PC-9 (cell line): Measurements from ENCODE around the gene TMEM244. TPM values are rescaled to one million over a fixed set of nuclear protein-coding genes. Genes with fewer than 3 reads are reported as not detected.

Experiments used
- BruUV-seq: library from RNA; stranded (reverse); fragments of 400-500 nt; replicated peaks from 2 replicates; lab custom pipeline; 2021; lab: Mats Ljungman, UMichigan
- CTCF ChIA-PET: fragments of 300-600 bp; sonication (Branson Sonifier 250); formaldehyde crosslinking; loops from one replicate; lab custom pipeline; 2022; ENCODE audit warnings: antibody characterized with exemption; lab: Charles Lee
- POLR2A ChIA-PET: fragments of 300-600 bp; sonication (Branson Sonifier 250); formaldehyde crosslinking; loops from one replicate; lab custom pipeline; 2022; ENCODE audit warnings: antibody characterized with exemption; ENCODE audit not compliant: unreplicated experiment; lab: Charles Lee
- DNase-seq, 2 experiments: peaks; one replicate each; pipeline versions ENCODE4 v3.0.0 to v3.0.0-alpha.2; 2015 to 2022; ENCODE audit warnings: mixed read lengths in 1 of 2
- H2AFZ ChIP-seq: fragments of 200-600 bp; sonication (generic); 2 replicates; pipeline ENCODE4 v1.8.1; 2017; ENCODE audit warnings: antibody characterized with exemption
- H3F3A ChIP-seq: fragments of 200-600 bp; sonication (generic); 2 replicates; pipeline ENCODE4 v1.8.1; 2017; ENCODE audit warnings: antibody characterized with exemption, mild to moderate bottlenecking, low read depth; ENCODE audit not compliant: insufficient read depth
- H3K27ac ChIP-seq: fragments of 200-600 bp; sonication (generic); 2 replicates; pipeline ENCODE4 v1.6.1; 2016; ENCODE audit warnings: mixed run types
- H3K27me3 ChIP-seq: fragments of 200-600 bp; sonication (generic); 2 replicates; pipeline ENCODE4 v1.6.1; 2016; ENCODE audit warnings: low read depth, mixed run types; ENCODE audit not compliant: insufficient read depth
- H3K36me3 ChIP-seq: fragments of 200-600 bp; sonication (generic); 2 replicates; pipeline ENCODE4 v1.6.1; 2016; ENCODE audit warnings: low read depth, mixed run types
- H3K4me1 ChIP-seq: fragments of 200-600 bp; sonication (generic); replicated peaks from 2 replicates; pipeline ENCODE4 v1.6.1; 2016; ENCODE audit warnings: mixed run types; ENCODE audit not compliant: insufficient read depth
- H3K4me2 ChIP-seq: fragments of 200-600 bp; sonication (generic); 2 replicates; pipeline ENCODE4 v1.6.1; 2017; ENCODE audit warnings: mixed run types
- H3K4me3 ChIP-seq: fragments of 200-600 bp; sonication (generic); 2 replicates; pipeline ENCODE4 v1.6.1; 2016; ENCODE audit warnings: mixed run types
- H3K79me2 ChIP-seq: fragments of 200-600 bp; sonication (generic); 2 replicates; pipeline ENCODE4 v1.6.1; 2017; ENCODE audit warnings: low read depth, mixed run types
- H3K9me2 ChIP-seq: fragments of 200-600 bp; sonication (generic); 2 replicates; pipeline ENCODE4 v1.8.1; 2017; ENCODE audit warnings: mild to moderate bottlenecking; ENCODE audit not compliant: insufficient read depth
- H3K9me3 ChIP-seq: fragments of 200-600 bp; sonication (generic); 2 replicates; pipeline ENCODE4 v1.8.1; 2016; ENCODE audit warnings: low read depth; ENCODE audit not compliant: insufficient read depth
- H4K20me1 ChIP-seq: fragments of 200-600 bp; sonication (generic); 2 replicates; pipeline ENCODE4 v1.8.1; 2017; ENCODE audit not compliant: insufficient read depth
- EZH2 ChIP-seq: fragments of 200-600 bp; sonication (generic); IDR thresholded peaks from 2 replicates; pipeline ENCODE4 v1.8.0; 2017; ENCODE audit warnings: antibody characterized with exemption, low read depth
- intact Hi-C: fragments of 100-400 bp; cut with micrococcal nuclease; formaldehyde crosslinking; loops from one replicate; pipeline ENCODE4 v1.10.0; 2022; ENCODE audit not compliant: unreplicated experiment
- total RNA-seq: library from RNA; stranded (reverse); gene quantifications from 2 replicates; pipeline ENCODE4 v1.2.3, GENCODE V29; 2021
- TF ChIP-seq, protein P1 (sequence below): fragments of 200-600 bp; sonication (generic); conservative IDR thresholded peaks from 2 replicates; pipeline ENCODE4 v1.6.1; 2017; ENCODE audit warnings: mixed run types, antibody characterized with exemption, mild to moderate bottlenecking, moderate library complexity

TMEM244 gene
- total RNA-seq, 1 experiment from 2014 or later: not detected

DNA sequence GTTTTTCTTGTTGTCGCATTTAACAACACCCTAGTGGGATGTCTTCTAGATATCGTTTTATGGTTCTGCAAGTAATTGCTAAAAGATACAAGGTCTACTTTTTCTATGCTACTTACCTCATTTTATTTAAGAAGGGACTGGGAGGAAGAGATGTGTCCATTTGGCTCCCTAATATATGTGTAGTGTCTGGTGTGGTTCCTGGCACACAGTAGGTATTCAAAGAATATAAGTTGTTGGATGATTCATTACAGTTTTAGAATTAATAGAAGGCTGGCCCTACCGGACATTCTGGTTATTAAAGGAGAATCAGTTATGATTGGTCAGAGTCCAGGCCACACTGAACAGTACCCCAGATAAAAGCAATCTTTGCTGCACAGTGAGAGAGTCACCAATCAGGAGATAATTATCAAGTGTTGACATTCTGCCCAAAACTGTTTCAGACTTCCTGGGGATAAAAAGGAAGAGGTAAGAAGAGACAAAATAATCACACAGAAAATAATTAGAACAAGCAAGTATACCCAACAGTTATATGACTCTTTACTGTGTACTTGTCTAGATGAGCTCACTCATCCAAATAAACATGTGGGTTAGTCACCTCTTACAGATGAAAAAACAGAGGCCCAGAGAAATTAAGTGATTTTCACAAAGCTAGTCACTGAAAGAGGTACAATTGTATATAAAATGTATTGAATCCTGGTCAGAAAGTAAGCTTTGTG is 7.0 kb downstream of the TMEM244 start:
- Histone ChIP-seq H3K79me2 (no peaks in the 10 kb centered on the region), H3K36me3 (no peaks in the 10 kb centered on the region), H3K27me3 (no peaks in the 10 kb centered on the region), H3F3A (peaks cover 11% of the 10 kb centered on the region; the same call in 1 of the 2 replicates), H3K27ac (no peak overlapping the region), H4K20me1 (no peaks in the 10 kb centered on the region), H2AFZ (0 out of 2 replicates have a peak overlapping the region, but pooled peaks have one; percentile 31), H3K4me2 (no peak overlapping the region), H3K4me1 (peaks cover 11% of the 10 kb centered on the region), H3K4me3 (no peak overlapping the region), H3K9me3 (peaks cover 3% of the 10 kb centered on the region; the same call in 1 of the 2 replicates), H3K9me2 (no peaks in the 10 kb centered on the region)
- no peak for TF ChIP-seq EZH2
- TF ChIP-seq, protein P1, sequence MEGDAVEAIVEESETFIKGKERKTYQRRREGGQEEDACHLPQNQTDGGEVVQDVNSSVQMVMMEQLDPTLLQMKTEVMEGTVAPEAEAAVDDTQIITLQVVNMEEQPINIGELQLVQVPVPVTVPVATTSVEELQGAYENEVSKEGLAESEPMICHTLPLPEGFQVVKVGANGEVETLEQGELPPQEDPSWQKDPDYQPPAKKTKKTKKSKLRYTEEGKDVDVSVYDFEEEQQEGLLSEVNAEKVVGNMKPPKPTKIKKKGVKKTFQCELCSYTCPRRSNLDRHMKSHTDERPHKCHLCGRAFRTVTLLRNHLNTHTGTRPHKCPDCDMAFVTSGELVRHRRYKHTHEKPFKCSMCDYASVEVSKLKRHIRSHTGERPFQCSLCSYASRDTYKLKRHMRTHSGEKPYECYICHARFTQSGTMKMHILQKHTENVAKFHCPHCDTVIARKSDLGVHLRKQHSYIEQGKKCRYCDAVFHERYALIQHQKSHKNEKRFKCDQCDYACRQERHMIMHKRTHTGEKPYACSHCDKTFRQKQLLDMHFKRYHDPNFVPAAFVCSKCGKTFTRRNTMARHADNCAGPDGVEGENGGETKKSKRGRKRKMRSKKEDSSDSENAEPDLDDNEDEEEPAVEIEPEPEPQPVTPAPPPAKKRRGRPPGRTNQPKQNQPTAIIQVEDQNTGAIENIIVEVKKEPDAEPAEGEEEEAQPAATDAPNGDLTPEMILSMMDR: no peak
- intact Hi-C loops: loop anchor here (5.0 kb wide), 1 partner anchor 33 kb away; no protein-coding TSS in a partner anchor
- ChIA-PET CTCF (no interaction called here), POLR2A (interaction anchor here (0.5 to 0.6 kb wide), 3 partner anchors 18 to 364 kb away, joined by 3 read pairs; no protein-coding TSS in a partner anchor)
- no peak for DNase-seq
- no TSS peak for BruUV-seq

DNA sequence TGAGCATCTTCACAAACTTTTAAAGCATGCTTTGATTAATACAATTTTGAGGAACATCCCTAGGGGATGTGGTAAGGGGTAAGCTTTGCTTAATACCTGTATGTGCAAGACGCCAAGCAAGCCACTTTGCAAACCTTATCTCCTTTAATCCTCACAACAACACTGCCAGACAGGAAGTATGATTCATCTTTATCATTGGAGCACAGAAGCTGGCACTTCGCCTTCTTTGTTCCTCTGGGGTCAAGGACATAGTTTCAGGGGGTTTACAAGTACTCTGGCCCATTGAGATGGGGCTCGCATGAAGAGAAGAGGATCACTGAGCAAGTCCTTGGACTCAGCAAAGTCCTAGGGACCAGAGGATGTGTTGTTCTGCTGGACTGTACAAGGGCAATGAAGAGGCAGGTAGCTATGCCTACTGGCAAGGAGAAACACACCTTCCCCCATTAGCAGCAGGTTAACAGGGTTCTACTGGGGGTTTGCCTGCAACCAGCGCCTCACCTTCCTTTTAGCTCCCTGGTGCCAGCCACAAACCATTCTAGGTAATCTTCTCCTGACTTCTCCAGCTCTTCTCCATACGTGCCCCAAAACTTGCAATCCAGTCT is 8.8 kb downstream of the TMEM244 start:
- CTCF ChIA-PET: no interaction called here
- POLR2A ChIA-PET: no interaction called here
- no peak overlapping the region for H3K4me3 ChIP-seq

DNA sequence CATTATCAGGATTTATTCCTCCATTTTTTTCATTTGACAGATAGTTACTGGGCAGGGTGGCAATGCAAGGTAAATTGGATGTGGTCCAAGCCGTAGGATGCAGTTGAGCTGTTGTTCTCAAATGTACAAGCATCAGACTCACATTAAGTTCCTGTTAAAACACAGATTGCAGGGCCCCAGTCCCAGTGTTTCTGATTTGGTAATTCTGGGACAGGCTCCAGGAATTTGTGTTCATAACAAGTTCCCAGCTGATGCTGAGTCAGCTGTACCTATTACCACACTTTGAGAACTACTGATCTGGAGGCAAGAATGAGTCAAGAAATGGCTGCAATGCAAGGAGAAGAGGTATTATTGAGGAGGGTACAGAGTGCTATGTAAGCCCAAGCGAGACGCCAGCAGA is 11.7 kb downstream of the TMEM244 start:
- Histone ChIP-seq H3K9me2 (no peaks in the 10 kb centered on the region), H3K9me3 (peaks cover 3% of the 10 kb centered on the region; the same call in 1 of the 2 replicates), H3K4me2 (no peak overlapping the region), H3K27me3 (no peaks in the 10 kb centered on the region), H3K79me2 (no peaks in the 10 kb centered on the region), H3K36me3 (no peaks in the 10 kb centered on the region), H3F3A (peaks cover 9% of the 10 kb centered on the region; the same call in 1 of the 2 replicates), H2AFZ (no peak overlapping the region), H3K27ac (no peak overlapping the region), H3K4me3 (no peak overlapping the region), H4K20me1 (no peaks in the 10 kb centered on the region), H3K4me1 (peaks cover 13% of the 10 kb centered on the region)
- no TSS peak for BruUV-seq
- POLR2A ChIA-PET: no interaction called here
- no peak for DNase-seq
- no peak for TF ChIP-seq EZH2
- TF ChIP-seq, protein P1: no peak
- intact Hi-C loops: no loop called here
- CTCF ChIA-PET: no interaction called here

More for the DNA sequence above, 8.8 kb downstream of the TMEM244 start:
- DNase-seq: no peak
- intact Hi-C loops: loop anchor here (5.0 kb wide), 1 partner anchor 35 kb away; no protein-coding TSS in a partner anchor
- H4K20me1 ChIP-seq: no peaks in the 10 kb centered on the region
- no peaks in the 10 kb centered on the region for H3K9me2 ChIP-seq
- no peak for TF ChIP-seq EZH2
- TF ChIP-seq, protein P1: no peak
- no TSS peak for BruUV-seq
- peaks cover 11% of the 10 kb centered on the region for H3K4me1 ChIP-seq
- H3K27ac ChIP-seq: no peak overlapping the region
- no peaks in the 10 kb centered on the region for H3K79me2 ChIP-seq
- no peak overlapping the region for H2AFZ ChIP-seq
- H3K4me2 ChIP-seq: no peak overlapping the region
- H3F3A ChIP-seq: peaks cover 11% of the 10 kb centered on the region; the same call in 1 of the 2 replicates
- peaks cover 3% of the 10 kb centered on the region; the same call in 1 of the 2 replicates for H3K9me3 ChIP-seq
- H3K27me3 ChIP-seq: no peaks in the 10 kb centered on the region
- H3K36me3 ChIP-seq: no peaks in the 10 kb centered on the region
